HT-29 (cell line): ENCODE measurements around the gene PIGB. TPM values are rescaled to one million over a fixed set of nuclear protein-coding genes. Genes with fewer than 3 reads are reported as not detected.
"Not testable (repeated sequence)": the region's sequence is repeated elsewhere in the genome, so short reads cannot be mapped to it uniquely, and the experiment has no call there.

ENCODE experiments used
- DNase-seq: peaks from one replicate; pipeline ENCODE4 v3.0.0-alpha.2; 2015; ENCODE audit warnings: low spot score
- total RNA-seq: library from RNA; depleted of rRNA; stranded (reverse); fragments of >200 nt; shearing (Covaris generic); gene quantifications from 2 replicates; pipeline ENCODE4 v1.2.3, GENCODE V29; 2014; rRNA removed

PIGB gene
- total RNA-seq: 7.2 and 8.0 TPM in 2 replicates

DNA sequence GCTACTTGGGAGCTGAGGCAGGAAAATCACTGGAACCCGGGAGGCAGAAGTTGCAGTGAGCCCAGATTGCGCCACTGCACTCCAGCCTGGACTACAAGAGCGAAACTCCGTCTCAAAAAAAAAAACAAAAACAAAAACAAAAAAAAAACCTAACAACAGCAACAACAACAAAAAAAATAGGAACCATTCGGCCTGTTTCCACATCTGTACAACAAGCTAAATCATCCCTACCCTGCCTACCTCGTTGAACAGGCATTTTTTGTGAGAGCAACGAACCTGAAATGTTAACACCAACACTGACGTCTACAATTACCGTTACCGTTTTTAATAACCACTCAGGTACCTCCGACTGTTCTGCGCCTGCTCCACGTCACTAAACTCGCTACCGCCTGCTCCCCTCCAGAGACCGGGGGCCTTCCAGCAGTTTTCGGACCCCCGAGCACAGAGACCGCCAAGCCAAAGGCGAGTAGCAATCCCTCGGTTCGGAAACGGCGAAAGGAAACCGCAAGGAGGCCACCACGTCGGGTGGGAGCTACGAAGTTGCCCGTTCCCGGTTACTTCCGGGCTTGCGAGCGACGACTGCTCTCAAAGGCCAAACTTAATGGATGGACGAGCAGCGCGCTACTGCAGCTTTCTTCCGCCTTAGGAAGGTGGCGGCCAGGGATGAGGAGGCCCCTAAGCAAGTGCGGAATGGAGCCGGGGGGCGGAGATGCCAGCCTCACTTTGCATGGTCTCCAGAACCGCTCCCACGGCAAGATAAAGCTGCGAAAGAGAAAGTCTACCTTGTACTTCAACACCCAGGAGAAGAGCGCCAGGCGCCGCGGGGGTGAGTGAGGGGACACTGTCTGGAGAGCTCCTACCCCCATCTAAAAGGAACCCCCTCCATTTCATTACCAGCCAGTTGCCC lies at the start of gene PIGB, which contains the start of gene PIGBOS1:
Gene PIGB (plus strand): TSS at position 635 of the 907 bp plus-strand sequence. CDS start 29 bp downstream, at position 664.
Gene PIGBOS1 (minus strand): TSS at position 536 of the 907 bp plus-strand sequence. CDS start 1,331 bp downstream, outside the sequence.
- DNase-seq: peak; percentile 91

DNA sequence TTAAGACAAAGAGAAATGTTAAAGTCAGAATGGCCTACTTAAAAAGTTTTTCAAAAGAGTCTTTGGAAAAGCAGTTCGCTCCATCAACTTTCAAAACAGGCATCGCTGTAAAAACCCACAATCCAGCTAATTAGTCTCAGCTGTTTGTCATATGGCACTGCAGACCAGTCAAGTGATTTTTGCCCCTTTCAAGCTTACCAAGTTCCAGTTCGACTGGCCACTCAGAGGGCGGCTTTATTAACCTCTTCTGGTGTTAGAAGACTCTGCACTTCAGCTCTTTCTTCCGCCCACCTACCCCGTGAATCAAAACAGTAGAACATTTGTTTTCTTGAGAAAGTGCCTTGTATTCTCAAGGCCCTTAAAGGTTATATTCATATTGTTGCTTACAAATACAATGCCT lies 48.7 kb upstream of the PIGB start:
- no peak for DNase-seq

- no peak for DNase-seq
Measured at GRCh38 chr15:55276324-55276723, 42.7 kb upstream of the PIGB start.

DNA sequence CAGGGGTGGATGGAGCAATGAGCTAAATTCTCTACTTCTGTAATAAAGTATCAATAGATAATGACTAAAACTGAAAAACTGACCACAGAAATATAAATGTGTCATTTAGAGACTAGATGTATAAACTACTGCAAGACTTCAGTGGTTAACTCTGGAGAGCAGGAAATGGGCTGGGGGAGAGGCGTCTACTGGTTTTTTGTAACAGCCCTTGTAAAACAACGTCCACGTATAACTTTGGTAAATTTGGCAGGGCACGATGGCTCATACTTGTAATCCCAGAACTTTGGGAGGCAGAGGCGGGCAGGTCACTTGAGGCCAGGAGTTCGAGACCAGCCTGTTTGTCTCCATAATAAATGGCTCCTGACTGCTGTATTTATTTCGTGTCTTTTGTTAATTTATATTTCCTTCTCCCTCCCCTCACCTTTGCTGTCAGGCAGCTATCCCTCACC lies 41.9 kb upstream of the PIGB start:
- no peak for DNase-seq

GRCh38 chr15:55277715-55278114 lies 41.3 kb upstream of the PIGB start:
- no peak for DNase-seq

DNA sequence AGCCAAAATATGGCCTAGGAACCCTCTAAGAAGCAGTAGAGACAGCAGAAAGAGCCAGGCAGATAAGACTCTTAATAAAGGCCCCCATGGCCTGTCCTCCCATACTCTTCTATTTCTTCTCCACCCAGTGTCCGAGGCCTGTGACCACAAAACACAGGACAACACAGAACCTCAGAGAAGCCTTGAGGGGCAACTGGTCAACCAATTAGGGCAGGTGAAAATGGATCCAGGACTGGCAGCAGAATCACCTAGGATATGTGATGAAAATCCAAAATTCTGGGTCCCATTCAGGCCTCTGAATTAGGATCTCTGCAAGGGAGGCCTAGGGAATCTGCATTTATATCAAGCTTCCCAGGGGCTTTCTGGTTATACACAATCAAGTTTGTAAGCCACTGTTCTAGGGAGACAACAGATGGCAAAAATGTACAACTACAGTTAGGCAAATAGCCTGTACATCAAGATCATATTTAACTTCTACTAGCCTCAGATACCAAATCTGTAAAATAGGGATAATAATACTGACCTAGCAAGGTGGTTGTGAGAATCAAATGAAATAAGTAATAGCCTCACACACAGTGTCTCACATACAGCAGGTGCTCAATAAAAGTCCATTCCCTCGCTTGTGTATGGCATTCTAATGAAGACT lies 39.8 kb upstream of the PIGB start:
- no peak for DNase-seq

GRCh38 chr15:55279746-55280351 lies 39.2 kb upstream of the PIGB start:
- peak; percentile 60 for DNase-seq

DNA sequence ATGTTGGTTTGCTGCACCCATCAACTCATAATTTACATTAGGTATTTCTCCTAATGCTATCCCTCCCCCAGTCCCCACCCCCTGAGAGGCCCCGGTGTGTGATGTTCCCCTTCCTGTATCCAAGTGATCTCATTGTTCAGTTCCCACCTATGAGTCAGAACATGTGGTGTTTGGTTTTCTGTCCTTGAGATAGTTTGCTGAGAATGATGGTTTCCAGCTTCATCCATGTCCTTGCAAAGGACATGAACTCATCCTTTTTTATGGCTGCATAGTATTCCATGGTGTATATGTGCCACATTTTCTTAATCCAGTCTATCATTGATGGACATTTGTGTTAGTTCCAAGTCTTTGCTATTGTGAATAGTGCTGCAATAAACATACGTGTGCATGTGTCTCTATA lies 38.4 kb upstream of the PIGB start:
- not testable (repeated sequence) for DNase-seq

- no peak for DNase-seq
Measured at GRCh38 chr15:55281517-55282228, 37.3 kb upstream of the PIGB start.

GRCh38 chr15:55282284-55282833 lies 36.7 kb upstream of the PIGB start:
- DNase-seq: no peak

- DNase-seq: no peak
Measured at GRCh38 chr15:55283379-55284147, 35.5 kb upstream of the PIGB start.

DNA sequence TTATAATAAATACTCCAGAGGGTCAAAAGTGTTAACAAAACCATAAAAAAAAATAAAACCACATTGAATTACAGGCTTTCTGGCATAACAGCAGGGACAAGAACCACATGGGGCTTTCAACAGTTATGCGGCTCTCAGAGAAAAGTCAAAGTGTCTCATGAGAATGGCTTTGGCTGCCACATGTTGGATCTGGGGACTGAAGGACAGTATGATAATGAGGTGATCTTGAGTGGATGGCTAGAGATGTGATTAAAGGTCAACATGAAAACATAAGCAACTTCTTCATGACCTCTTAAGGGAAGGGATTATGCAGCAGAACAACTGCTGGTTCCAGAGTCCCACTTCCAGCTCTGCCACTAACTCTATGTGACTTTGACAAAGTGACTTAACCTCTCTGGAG lies 34.6 kb upstream of the PIGB start:
- no peak for DNase-seq

DNA sequence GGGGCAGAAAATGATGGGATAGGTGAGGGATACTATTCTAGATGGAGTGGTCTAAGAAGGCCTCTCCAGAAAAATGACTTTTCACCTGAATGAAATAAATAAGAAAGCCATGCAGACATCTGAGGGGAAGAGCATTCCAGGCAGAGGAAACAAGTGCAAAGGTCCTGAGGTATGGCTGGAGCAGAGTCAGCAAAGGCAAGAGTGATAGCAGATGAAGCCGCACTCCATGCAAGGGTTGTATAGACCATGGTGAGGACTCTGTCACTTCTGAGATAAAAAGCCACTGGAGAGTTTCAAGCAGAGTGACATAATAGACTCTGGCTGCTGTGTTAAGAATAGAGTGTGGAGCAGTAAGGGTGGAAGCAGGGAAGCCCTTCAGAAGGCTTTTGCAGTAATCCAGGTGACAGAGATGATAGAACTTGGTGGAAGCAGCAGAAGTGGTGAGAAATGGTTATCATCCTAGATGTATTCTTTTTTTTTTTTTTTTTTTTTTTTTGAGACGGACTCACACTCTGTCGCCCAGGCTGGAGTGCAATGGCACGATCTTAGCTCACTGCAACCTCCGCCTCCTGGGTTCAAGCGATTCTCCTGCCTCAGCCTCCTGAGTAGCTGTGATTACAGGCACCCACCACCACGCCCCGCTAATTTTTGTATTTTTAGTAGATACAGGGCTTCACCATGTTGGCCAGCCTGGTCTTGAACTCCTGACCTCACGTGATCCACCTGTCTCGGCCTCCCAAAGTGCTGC lies 32.4 kb upstream of the PIGB start:
- DNase-seq: not testable (repeated sequence)

DNA sequence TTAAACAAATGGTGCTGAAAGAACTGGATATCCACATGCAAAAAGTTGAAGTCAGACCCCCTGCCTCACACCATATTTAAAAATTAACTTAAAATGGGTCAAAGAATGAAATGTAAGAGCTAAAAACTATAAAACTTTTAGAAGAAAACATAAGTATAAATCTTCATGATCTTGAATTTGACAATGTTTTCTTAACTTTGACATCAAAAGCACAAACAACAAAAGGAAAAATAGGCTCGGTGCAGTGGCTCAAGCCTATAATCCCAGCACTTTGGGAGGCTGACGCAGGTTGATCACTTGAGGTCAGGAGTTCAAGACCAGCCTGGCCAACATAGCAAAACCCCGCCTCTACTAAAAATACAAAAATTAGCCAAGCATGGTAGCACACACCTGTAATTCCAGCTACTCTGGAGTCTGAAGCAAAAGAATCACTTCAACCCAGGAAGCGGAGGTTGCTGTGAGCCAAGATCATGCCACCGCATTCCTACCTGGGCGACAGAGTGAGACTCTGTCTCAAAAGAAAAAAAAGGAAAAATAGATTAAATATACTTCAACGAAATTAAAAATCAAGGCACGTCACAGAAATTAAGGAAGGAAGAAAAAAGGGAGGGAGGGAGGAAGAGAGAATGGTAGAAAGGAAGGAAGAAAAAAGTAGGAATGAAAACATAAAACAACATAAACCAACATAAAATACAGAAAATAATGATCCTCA lies 30.9 kb upstream of the PIGB start:
- no peak for DNase-seq

GRCh38 chr15:55289011-55289745 lies 29.8 kb upstream of the PIGB start:
- peak; percentile 33 for DNase-seq

DNA sequence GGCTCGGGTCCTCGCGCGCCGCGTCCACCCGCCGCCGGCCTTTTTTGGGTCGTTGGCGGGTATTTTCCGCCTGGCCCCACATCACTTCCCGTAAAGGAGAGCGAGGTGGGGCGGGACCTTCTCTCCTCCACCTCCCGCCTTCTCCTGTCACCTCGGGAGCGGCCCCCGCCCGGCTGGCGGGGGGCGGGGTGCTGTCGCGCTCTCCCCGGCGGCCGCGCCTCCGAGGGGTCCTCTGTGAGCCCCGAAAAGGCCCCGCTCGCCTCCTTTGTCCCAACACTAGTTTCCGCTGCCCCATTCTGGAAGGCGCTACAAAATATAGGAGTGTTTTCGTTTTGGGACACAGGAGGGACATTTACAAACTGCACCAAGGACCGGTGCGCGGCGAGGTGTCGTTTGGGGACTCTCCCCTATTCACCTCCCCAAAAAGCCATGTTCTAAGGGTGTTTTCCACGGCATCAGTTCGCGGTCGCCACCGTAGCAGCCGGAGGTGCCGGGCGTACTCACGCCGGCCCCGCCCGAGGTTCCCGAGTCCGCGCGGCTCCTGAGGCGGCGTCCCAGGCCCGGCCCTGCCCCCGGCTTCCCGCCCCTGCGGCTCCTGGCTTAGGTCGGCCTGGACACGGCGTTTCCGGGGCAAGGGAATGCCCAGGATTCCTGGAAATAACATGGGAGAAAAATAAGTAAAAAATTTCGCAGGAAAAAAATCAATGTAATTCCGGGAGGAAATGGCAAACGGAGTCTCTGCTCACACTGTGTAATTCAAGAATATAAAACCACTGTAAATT lies 29.1 kb upstream of the PIGB start, which contains the start of gene RAB27A:
Gene RAB27A (minus strand): TSS at position 68 of the 782 bp plus-strand sequence. CDS start 54,879 bp downstream, outside the sequence.
- peak; percentile 88 for DNase-seq

DNA sequence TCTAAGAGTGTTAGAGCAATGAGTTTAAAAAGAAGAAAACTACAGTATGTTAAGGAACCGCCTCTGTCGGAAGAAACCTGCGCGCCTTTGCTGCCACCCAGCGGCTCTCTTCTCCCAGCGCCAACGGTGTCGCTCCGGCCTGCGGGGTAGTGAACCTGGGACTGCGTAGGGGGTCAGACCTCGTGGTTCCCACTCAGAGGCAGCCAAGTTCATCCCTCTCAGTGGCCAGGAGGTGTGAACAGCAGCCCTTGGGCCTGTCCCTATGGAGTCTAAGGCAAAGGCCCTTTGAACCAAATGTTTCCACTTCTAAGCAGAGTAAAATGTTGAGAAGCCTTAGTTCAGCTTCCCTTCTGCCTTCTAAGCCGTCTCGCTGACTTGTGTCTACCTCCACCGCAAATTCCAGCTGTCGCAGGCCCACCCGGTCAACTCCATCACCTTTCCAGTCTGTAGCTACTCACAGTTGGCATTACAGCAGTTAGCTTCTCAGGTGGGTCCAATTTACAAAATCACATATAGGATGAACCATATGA lies 28.4 kb upstream of the PIGB start:
- DNase-seq: peak; percentile 94
